Measurements from ENCODE around the gene CKAP2L. TPM values are rescaled to one million over a fixed set of nuclear protein-coding genes. Genes with fewer than 3 reads are reported as not detected.
A peak's percentile ranks its signal among the peaks of the same experiment; 100 is the strongest.

CKAP2L gene
- total and polyA plus RNA-seq, 2 experiments from 2014 or later: 16.2 to 30.2 TPM

GRCh38 chr2:112796486-112796885 lies 32.1 kb upstream of the CKAP2L start (continued):
- no peak for TF ChIP-seq CTCF (conservative IDR thresholded peaks at IDR 0.05; ENCODE audit: low read depth in 2 of 2)

- Histone ChIP-seq H3K27me3 (ENCODE audit: insufficient read depth) (no peaks in the 10 kb centered on the region), H3K27ac (ENCODE audit: low read depth) (no peak overlapping the region), H3K4me2 (no peak overlapping the region), H2AFZ (peak overlapping the region; percentile 76), H3F3A (replicated peaks; ENCODE audit: low read depth) (no peaks in the 10 kb centered on the region), H3K79me2 (replicated peaks; ENCODE audit: insufficient read depth) (no peaks in the 10 kb centered on the region), H3K4me1 (ENCODE audit: insufficient read depth) (peaks cover 11% of the 10 kb centered on the region; the same call in 1 of the 2 replicates), H3K4me3 (no peak overlapping the region), H3K36me3 (ENCODE audit: insufficient read depth) (no peaks in the 10 kb centered on the region), H3K9me2 (ENCODE audit: insufficient read depth) (no peaks in the 10 kb centered on the region; the same call in 1 of the 2 replicates), H4K20me1 (replicated peaks; ENCODE audit: insufficient read depth) (no peaks in the 10 kb centered on the region)
- DNase-seq (ENCODE audit: low spot score) (no peak), ATAC-seq (no peak; the same call in 2 of the 3 replicates)
- Mint-ChIP-seq H3K4me3 (no peak overlapping the region), H3K9me3 (no peaks in the 10 kb centered on the region; the same call in 2 of the 3 replicates), H3K4me1 (peaks cover 16% of the 10 kb centered on the region; the same call in 2 of the 3 replicates), H3K36me3 (ENCODE audit: low read depth) (peaks cover 9% of the 10 kb centered on the region; the same call in 2 of the 3 replicates), H3K27me3 (ENCODE audit: insufficient read depth, low read depth, poor library complexity) (peaks cover 9% of the 10 kb centered on the region), H3K27ac (no peak overlapping the region)
- TF ChIP-seq STAT1 (IDR thresholded peaks at IDR 0.05; ENCODE audit: unreplicated experiment) (no peak), EZH2 (IDR thresholded peaks at IDR 0.05; ENCODE audit: low read depth, unreplicated experiment) (no peak), NANOG (IDR thresholded peaks at IDR 0.05; ENCODE audit: borderline replicate concordance) (no peak), ZNF114 (CRISPR knock-in tag; IDR thresholded peaks at IDR 0.05) (no peak), ETS1 (IDR thresholded peaks at IDR 0.05) (no peak), EZH2phosphoT487 (IDR thresholded peaks at IDR 0.05; ENCODE audit: unreplicated experiment) (no peak), JUNB (IDR thresholded peaks at IDR 0.05; ENCODE audit: unreplicated experiment) (no peak), ZNF462 (CRISPR knock-in tag; IDR thresholded peaks at IDR 0.05) (no peak)
Measured at GRCh38 chr2:112795774-112796173, 31.4 kb upstream of the CKAP2L start.

Measured in GM23338 (cell line).